Thoracic aorta (tissue), 2 donors: Measurements from ENCODE around the gene DIO3. TPM values are rescaled to one million over a fixed set of nuclear protein-coding genes. Genes with fewer than 3 reads are reported as not detected.

ENCODE experiments used
- ATAC-seq: fragments of 150-250 bp; one replicate; pipeline ENCODE4 v1.8.0; 2017; ENCODE audit warnings: low read depth; ENCODE audit not compliant: insufficient number of reproducible peaks, low FRiP score
- DNase-seq: peaks from one replicate; pipeline ENCODE4 v3.0.0-alpha.2; 2020; ENCODE audit warnings: low spot score
- H3K27ac ChIP-seq, 2 donors: fragments of 200-600 bp; sonication (generic); 1 replicate in 1 of 2; 2 replicates in 1 of 2; pipeline ENCODE4 v1.5.1; 2016; ENCODE audit warnings: mild to moderate bottlenecking in 2 of 2, moderate library complexity in 2 of 2
- H3K27me3 ChIP-seq: fragments of 200-600 bp; sonication (generic); replicated peaks from 2 replicates; pipeline ENCODE4 v1.6.0; 2016; ENCODE audit warnings: mild to moderate bottlenecking; ENCODE audit not compliant: insufficient read depth
- H3K36me3 ChIP-seq: fragments of 200-600 bp; sonication (generic); one replicate; pipeline ENCODE4 v1.5.1; 2016
- H3K4me1 ChIP-seq, 2 donors: fragments of 200-600 bp; sonication (generic); 1 replicate in 1 of 2; 2 replicates in 1 of 2; pipeline versions ENCODE4 v1.5.1 to v1.6.0; 2016; ENCODE audit warnings: low read depth in 2 of 2, mild to moderate bottlenecking in 1 of 2; ENCODE audit not compliant: control insufficient read depth in 1 of 2
- H3K4me3 ChIP-seq: fragments of 200-600 bp; sonication (generic); 2 replicates; pipeline ENCODE4 v1.5.1; 2016; ENCODE audit warnings: mild to moderate bottlenecking
- H3K9me3 ChIP-seq: fragments of 200-600 bp; sonication (generic); 2 replicates; pipeline ENCODE4 v1.5.1; 2016
- total RNA-seq, 2 donors: library from RNA; depleted of rRNA; stranded (reverse); fragments of >200 nt; gene quantifications; one replicate each; pipeline versions ENCODE4 v1.1.0 to v1.2.3, GENCODE V29; 2016
- TF ChIP-seq, protein P1 (sequence below): fragments of 200-600 bp; sonication (generic); IDR thresholded peaks from one replicate; pipeline ENCODE4 v1.5.1; 2019; ENCODE audit warnings: antibody characterized with exemption

The DIO3 gene
- total RNA-seq, 2 donors from 2014 or later, result 0.41 to 0.78 TPM

DNA sequence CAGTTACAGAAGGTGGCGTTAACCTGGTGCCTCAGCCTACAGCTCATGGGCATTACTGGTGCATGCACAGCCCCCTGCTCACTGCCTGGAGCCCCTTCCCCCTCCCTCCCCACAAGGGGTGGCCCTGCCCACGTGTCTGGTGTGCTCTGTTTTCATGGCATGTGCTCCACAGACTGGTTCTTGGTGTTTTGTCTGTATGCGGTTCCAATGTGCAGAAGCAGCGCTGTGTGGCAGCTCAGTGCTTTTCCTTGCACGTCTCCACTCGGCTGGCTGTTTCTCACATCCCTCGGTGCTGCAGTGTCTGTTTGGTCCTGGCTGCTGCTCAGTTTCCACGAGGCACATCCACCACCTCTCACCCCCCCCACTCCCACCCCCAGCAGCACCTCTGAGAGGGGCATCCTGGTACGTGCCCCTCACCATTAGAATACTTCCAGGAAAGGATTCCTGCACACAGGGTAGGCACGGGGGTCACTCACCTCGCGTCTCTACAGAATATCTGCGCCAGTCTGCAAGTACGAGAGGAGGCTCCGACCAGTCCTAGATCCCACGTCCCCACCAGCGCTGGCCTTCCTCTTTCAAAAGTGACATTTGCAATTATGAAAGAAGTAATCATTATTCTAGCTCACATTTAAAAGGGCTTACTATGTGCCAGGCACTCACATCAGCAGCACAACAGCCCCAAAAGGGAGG, 27.1 kb downstream of the DIO3 start:
- H3K4me3 ChIP-seq, result no peak overlapping the region
- H3K27me3 ChIP-seq, result no peaks in the 10 kb centered on the region
- H3K27ac ChIP-seq, result no peak overlapping the region
- no peaks in the 10 kb centered on the region for H3K4me1 ChIP-seq
- no peaks in the 10 kb centered on the region for H3K9me3 ChIP-seq
- DNase-seq (no peak), ATAC-seq (no peak)
- TF ChIP-seq, protein P1, sequence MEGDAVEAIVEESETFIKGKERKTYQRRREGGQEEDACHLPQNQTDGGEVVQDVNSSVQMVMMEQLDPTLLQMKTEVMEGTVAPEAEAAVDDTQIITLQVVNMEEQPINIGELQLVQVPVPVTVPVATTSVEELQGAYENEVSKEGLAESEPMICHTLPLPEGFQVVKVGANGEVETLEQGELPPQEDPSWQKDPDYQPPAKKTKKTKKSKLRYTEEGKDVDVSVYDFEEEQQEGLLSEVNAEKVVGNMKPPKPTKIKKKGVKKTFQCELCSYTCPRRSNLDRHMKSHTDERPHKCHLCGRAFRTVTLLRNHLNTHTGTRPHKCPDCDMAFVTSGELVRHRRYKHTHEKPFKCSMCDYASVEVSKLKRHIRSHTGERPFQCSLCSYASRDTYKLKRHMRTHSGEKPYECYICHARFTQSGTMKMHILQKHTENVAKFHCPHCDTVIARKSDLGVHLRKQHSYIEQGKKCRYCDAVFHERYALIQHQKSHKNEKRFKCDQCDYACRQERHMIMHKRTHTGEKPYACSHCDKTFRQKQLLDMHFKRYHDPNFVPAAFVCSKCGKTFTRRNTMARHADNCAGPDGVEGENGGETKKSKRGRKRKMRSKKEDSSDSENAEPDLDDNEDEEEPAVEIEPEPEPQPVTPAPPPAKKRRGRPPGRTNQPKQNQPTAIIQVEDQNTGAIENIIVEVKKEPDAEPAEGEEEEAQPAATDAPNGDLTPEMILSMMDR, result no peak
- no peaks in the 10 kb centered on the region for H3K36me3 ChIP-seq

DNA sequence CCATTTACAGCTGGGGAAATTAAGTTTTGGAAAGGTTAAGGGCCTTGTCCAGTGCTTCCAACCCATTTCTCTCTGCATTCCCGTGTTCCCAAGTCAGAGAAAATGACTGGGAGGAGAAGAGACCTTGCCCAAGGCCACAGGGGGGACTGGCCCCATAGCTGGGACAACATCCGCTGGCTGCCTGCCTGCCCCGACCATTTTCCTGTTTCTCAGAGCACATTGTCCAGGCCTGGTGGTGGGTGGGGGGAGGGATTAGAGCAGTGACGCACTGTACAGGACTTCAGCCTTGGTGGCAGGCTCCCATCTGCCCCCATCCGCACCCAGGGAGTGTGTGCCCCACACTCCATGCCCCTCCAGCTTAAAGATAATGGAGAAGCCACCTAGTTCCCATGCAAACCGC, 27.7 kb downstream of the DIO3 start:
- no peaks in the 10 kb centered on the region for H3K27me3 ChIP-seq
- no peak overlapping the region for H3K27ac ChIP-seq
- H3K9me3 ChIP-seq, result no peaks in the 10 kb centered on the region
- H3K36me3 ChIP-seq, result no peaks in the 10 kb centered on the region
- H3K4me1 ChIP-seq, result no peaks in the 10 kb centered on the region
- ATAC-seq (no peak), DNase-seq (no peak)
- TF ChIP-seq, protein P1, result no peak
- no peak overlapping the region for H3K4me3 ChIP-seq

DNA sequence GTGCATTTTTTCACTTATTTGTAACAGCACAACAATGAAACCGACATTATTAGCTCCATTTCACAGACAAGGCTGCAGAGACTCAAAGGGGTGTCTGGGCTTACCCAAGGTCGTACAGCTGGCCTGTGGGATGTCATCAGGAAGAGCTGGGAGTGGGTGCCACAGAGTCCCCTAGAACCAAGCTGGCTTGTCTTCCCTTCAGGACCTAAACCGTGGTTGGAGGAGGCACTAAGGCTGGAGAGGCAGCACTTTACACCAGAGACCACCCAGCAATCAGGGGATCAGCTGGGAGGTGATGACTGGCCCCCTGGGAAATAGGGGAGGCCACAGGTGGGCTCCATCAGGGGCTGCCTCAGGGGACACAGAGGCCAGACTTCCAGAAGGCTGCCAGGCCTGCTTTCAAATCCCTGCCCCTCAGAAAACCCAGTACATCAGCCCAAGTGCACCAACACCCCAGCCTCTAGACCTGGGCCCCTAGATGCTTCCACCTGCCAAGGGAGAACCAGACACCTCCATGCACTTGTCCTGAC, 28.3 kb downstream of the DIO3 start:
- no peak overlapping the region for H3K27ac ChIP-seq
- H3K4me3 ChIP-seq, result no peak overlapping the region
- no peak for ATAC-seq
- H3K36me3 ChIP-seq, result no peaks in the 10 kb centered on the region
- TF ChIP-seq, protein P1, result no peak
- no peaks in the 10 kb centered on the region for H3K9me3 ChIP-seq
- no peaks in the 10 kb centered on the region for H3K27me3 ChIP-seq
- H3K4me1 ChIP-seq, result no peaks in the 10 kb centered on the region
- DNase-seq, result no peak

DNA sequence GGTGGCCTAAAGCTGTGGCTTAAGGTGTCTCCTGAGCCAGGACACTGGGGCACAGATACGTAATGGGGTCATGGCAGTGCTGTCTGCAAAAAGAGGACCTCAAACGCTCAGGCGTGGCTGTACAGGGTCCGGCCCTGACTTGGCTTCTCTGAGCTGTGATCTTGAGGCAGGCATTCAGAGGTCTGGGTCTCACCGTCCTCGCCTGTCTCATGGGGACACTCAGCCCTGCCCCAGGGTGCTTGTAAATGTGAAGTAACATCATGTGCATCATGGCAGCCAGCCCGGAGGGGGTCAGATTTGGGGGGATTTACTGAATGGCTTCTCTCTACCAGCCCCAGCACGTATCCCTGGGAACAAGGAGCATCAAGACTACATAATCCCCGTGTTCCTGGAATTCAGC, 28.8 kb downstream of the DIO3 start:
- no peaks in the 10 kb centered on the region for H3K9me3 ChIP-seq
- no peak overlapping the region for H3K27ac ChIP-seq
- TF ChIP-seq, protein P1, result no peak
- H3K4me3 ChIP-seq, result no peak overlapping the region
- DNase-seq (no peak), ATAC-seq (no peak)
- H3K4me1 ChIP-seq, result no peaks in the 10 kb centered on the region
- no peaks in the 10 kb centered on the region for H3K27me3 ChIP-seq
- no peaks in the 10 kb centered on the region for H3K36me3 ChIP-seq

GRCh38 chr14:101590616-101591015, 29.3 kb downstream of the DIO3 start:
- H3K9me3 ChIP-seq, result no peaks in the 10 kb centered on the region
- no peak overlapping the region for H3K27ac ChIP-seq
- ATAC-seq, result no peak
- no peak overlapping the region for H3K4me3 ChIP-seq
- no peaks in the 10 kb centered on the region for H3K27me3 ChIP-seq
- DNase-seq, result no peak
- TF ChIP-seq, protein P1, result no peak
- no peaks in the 10 kb centered on the region for H3K36me3 ChIP-seq
- H3K4me1 ChIP-seq, result no peaks in the 10 kb centered on the region
